Pancreas (tissue), 10 donors: ENCODE measurements around the gene CACNA2D3. TPM values are rescaled to one million over a fixed set of nuclear protein-coding genes. Genes with fewer than 3 reads are reported as not detected.

Source experiments
- ATAC-seq, 4 donors: fragments of 200-7000 bp; cut with Tn5 transposase; one replicate each; pipeline versions ENCODE4 v1.8.0 to v1.9.1; 2020; ENCODE audit warnings: mild to moderate bottlenecking in 4 of 4, moderate library complexity in 4 of 4
- DNase-seq, 6 donors: peaks; one replicate each; pipeline ENCODE4 v3.0.0-alpha.2; 2020
- FAIRE-seq: peaks from 2 replicates; lab custom pipeline; 2012; peaks lifted over from hg19 to GRCh38; lab: Jason Lieb, UNC
- H3K27ac ChIP-seq, 4 donors: fragments of 200-600 bp; sonication (generic); 1 replicate in 3 of 4; 2 replicates in 1 of 4; pipeline versions ENCODE4 v1.5.0 to v1.8.0; 2020
- H3K27me3 ChIP-seq, 4 donors: fragments of 200-600 bp; one replicate each; pipeline ENCODE4 v1.8.0; 2021
- H3K36me3 ChIP-seq, 3 donors: fragments of 200-600 bp; sonication (generic) in 1 of 3; one replicate each; pipeline versions ENCODE4 v1.5.0 to v1.8.0; 2020 to 2021
- H3K4me1 ChIP-seq, 3 donors: fragments of 200-600 bp; one replicate each; pipeline ENCODE4 v1.8.0; 2021
- H3K4me3 ChIP-seq, 4 donors: fragments of 200-600 bp; sonication (generic) in 2 of 4; one replicate each; pipeline versions ENCODE4 v1.5.0 to v1.8.0; 2020 to 2021
- H3K9me3 ChIP-seq, 4 donors: fragments of 200-600 bp; one replicate each; pipeline ENCODE4 v1.8.0; 2021
- WGBS, 2 donors: extraction: QIAGEN DNeasy Blood & Tissue Kit; methylation state at CpG; one replicate each; pipeline ENCODE4 v1.1.7; 2013; 5-methylcytosine and 5-hydroxymethylcytosine counted together
- intact Hi-C, 3 donors: fragments of 100-400 bp; cut with DNase I; formaldehyde crosslinking; loops; one replicate each; pipeline versions ENCODE4 v1.11.1 to v1.14.2; 2022
- polyA plus RNA-seq, 2 donors: library from polyadenylated mRNA; stranded (reverse); fragments of 200-250 nt; gene quantifications; one replicate each; pipeline ENCODE4 v1.2.3, GENCODE V29; 2013
- total RNA-seq, 6 donors: library from RNA; stranded (reverse); fragmentation: NEBNext Ultra II Directional in 4 of 6; extraction: Animal tissue kit (Norgen Biotek cat#: 25700) in 4 of 6; gene quantifications; one replicate each; pipeline versions ENCODE4 v1.2.1 to v1.2.4, GENCODE V29; 2021 to 2023
- TF ChIP-seq, protein P1 (sequence below), 4 donors: fragments of 200-600 bp; sonication (generic) in 3 of 4; IDR thresholded peaks; one replicate each; pipeline versions ENCODE4 v1.5.0 to v1.8.0; 2021; ENCODE audit warnings: antibody characterized with exemption in 4 of 4
- donor health status: healthy with polysubstance abuse.
- donor health status: DM: no; HTN: no; CAD: no; lungs with moderate emphysema.
- donor health status: DM: no; HTN: no; CAD: no.
- donor health status: control.
- donor health status: control.
- donor health status: Bipolar disorder and iron deficiency.
- donor health status: DM: yes; HTN: yes; CAD: no.
- donor health status: DM: no; HTN: no; CAD: no.
- donor health status: DM: no; HTN: no; CAD: no.
- donor health status: DM: yes; HTN: yes; CAD: no.

Gene CACNA2D3
- total and polyA plus RNA-seq, 8 donors: 0.19 to 0.75 (median 0.37) TPM; not detected in 2

GRCh38 chr3:54165865-54166264, 43.5 kb downstream of the CACNA2D3 start:
- TF ChIP-seq, protein P1, sequence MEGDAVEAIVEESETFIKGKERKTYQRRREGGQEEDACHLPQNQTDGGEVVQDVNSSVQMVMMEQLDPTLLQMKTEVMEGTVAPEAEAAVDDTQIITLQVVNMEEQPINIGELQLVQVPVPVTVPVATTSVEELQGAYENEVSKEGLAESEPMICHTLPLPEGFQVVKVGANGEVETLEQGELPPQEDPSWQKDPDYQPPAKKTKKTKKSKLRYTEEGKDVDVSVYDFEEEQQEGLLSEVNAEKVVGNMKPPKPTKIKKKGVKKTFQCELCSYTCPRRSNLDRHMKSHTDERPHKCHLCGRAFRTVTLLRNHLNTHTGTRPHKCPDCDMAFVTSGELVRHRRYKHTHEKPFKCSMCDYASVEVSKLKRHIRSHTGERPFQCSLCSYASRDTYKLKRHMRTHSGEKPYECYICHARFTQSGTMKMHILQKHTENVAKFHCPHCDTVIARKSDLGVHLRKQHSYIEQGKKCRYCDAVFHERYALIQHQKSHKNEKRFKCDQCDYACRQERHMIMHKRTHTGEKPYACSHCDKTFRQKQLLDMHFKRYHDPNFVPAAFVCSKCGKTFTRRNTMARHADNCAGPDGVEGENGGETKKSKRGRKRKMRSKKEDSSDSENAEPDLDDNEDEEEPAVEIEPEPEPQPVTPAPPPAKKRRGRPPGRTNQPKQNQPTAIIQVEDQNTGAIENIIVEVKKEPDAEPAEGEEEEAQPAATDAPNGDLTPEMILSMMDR (IDR thresholded peaks at IDR 0.05): no peak

DNA sequence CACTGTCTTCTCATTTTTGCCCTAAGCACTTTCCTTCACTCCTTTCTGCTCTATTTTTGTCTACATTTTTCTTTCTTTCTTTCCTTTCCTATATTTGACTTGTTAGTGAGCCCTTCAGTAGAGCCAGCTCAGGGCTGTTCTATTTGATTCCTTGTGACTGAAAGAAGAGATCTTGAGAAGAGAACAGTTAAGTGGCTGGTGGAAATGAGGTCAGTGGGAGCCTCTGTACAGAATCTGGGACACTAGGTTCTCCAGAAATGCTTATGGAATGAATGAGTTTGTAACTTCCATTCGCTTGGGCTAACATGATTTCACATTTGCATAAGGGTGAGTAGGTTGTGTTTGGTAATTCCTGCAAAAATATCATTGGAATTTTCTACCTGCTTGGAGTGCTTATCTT, 45.6 kb downstream of the CACNA2D3 start:
- Histone ChIP-seq H3K4me3 (no peak overlapping the region), H3K4me1 (no peaks in the 10 kb centered on the region), H3K27me3 (no peaks in the 10 kb centered on the region), H3K9me3 (no peaks in the 10 kb centered on the region), H3K36me3 (no peaks in the 10 kb centered on the region), H3K27ac (no peak overlapping the region)
- DNase-seq: no peak
- ATAC-seq: no peak
- FAIRE-seq: no peak
- WGBS, 2 donors: 74 to 80% methylated on average over 1 of the region's 1 CpG
- TF ChIP-seq, protein P1 (IDR thresholded peaks at IDR 0.05): no peak
- intact Hi-C loops: no loop called here

More at GRCh38 chr3:54165865-54166264, 43.5 kb downstream of the CACNA2D3 start:
- Histone ChIP-seq H3K27me3 (no peaks in the 10 kb centered on the region), H3K36me3 (no peaks in the 10 kb centered on the region), H3K9me3 (no peaks in the 10 kb centered on the region), H3K4me3 (no peak overlapping the region), H3K4me1 (no peaks in the 10 kb centered on the region), H3K27ac (no peak overlapping the region)
- no peak for FAIRE-seq
- intact Hi-C loops: no loop called here
- DNase-seq: no peak
- ATAC-seq: no peak
- WGBS, 2 donors: 13 to 23% methylated on average over 2 of the region's 2 CpGs

GRCh38 chr3:54168451-54168850, 46.1 kb downstream of the CACNA2D3 start:
- no peak for DNase-seq
- ATAC-seq: no peak
- intact Hi-C loops: no loop called here
- 89 to 90% methylated on average over 1 of the region's 1 CpG for WGBS, 2 donors
- Histone ChIP-seq H3K4me3 (no peak overlapping the region), H3K27ac (no peak overlapping the region), H3K9me3 (no peaks in the 10 kb centered on the region), H3K27me3 (no peaks in the 10 kb centered on the region), H3K36me3 (no peaks in the 10 kb centered on the region), H3K4me1 (no peaks in the 10 kb centered on the region)
- no peak for FAIRE-seq
- TF ChIP-seq, protein P1 (IDR thresholded peaks at IDR 0.05): no peak

GRCh38 chr3:54169524-54169923, 47.2 kb downstream of the CACNA2D3 start:
- no peak for DNase-seq
- Histone ChIP-seq H3K4me1 (no peaks in the 10 kb centered on the region), H3K36me3 (no peaks in the 10 kb centered on the region), H3K9me3 (no peaks in the 10 kb centered on the region), H3K4me3 (no peak overlapping the region), H3K27me3 (no peaks in the 10 kb centered on the region), H3K27ac (no peak overlapping the region)
- intact Hi-C loops: no loop called here
- 91 to 92% methylated on average over 7 of the region's 7 CpGs for WGBS, 2 donors
- TF ChIP-seq, protein P1 (IDR thresholded peaks at IDR 0.05): no peak
- no peak for FAIRE-seq
- no peak for ATAC-seq

DNA sequence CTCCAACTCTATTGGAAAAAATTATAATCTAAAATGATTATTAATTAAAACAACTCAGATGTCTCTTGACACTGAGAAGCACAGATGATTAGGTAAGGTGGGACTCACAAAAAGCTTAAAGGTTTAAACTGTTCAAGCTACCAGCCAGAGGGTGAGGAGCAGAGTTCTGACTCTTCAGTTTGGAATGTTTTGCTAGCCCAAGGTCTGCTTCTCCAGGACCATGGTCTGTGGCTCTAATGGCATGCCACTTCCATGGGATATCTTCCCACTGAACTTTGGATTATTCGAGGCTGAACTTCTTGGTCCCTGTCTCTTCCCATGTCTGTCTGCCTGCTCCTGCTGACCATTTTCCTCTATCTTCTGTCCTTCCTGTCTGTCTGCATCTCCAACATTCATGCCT, 49.2 kb downstream of the CACNA2D3 start:
- 33 to 42% methylated on average over 1 of the region's 1 CpG for WGBS, 2 donors
- ATAC-seq (no peak), DNase-seq (no peak), FAIRE-seq (no peak)
- H3K4me3 ChIP-seq: no peak overlapping the region
- H3K36me3 ChIP-seq: no peaks in the 10 kb centered on the region
- TF ChIP-seq, protein P1 (IDR thresholded peaks at IDR 0.05): no peak
- no peaks in the 10 kb centered on the region for H3K9me3 ChIP-seq
- H3K4me1 ChIP-seq: no peaks in the 10 kb centered on the region
- no peak overlapping the region for H3K27ac ChIP-seq
- intact Hi-C loops: no loop called here
- no peaks in the 10 kb centered on the region for H3K27me3 ChIP-seq
